H1 (cell line): ENCODE results near the gene PTPN1.

Experiments used
- BACH1 ChIP-seq: IDR thresholded peaks from 2 replicates; pipeline ENCODE4 v1.6.1; 2012; ENCODE audit warnings: low read length, improper control_type of control experiment
- CHD1 ChIP-seq: IDR thresholded peaks from 2 replicates; pipeline ENCODE4 v1.6.1; 2012; ENCODE audit warnings: low read depth, low read length, improper control_type of control experiment
- CHD2 ChIP-seq: IDR thresholded peaks from 2 replicates; pipeline ENCODE4 v1.6.1; 2012; ENCODE audit warnings: low read length, improper control_type of control experiment
- JUND ChIP-seq: IDR thresholded peaks from 2 replicates; pipeline ENCODE4 v1.6.1; 2011; ENCODE audit warnings: mild to moderate bottlenecking, improper control_type of control experiment, low read length
- POLR2A ChIP-seq, 2 experiments: IDR thresholded peaks; 1 replicate in 1 of 2; 2 replicates in 1 of 2; pipeline ENCODE4 v1.6.1; 2011; ENCODE audit warnings: low read depth in 2 of 2, low read length in 2 of 2, mild to moderate bottlenecking in 2 of 2; ENCODE audit errors: control extremely low read depth in 1 of 2
- TF ChIP-seq, protein P1 (sequence below), 3 experiments: IDR thresholded peaks; 1 replicate in 2 of 3; 2 replicates in 1 of 3; pipeline versions ENCODE4 v1.5.1 to v1.6.1; 2011; ENCODE audit warnings: low read length in 3 of 3, mild to moderate bottlenecking in 3 of 3, inconsistent platforms in 2 of 3, low read depth in 1 of 3, moderate library complexity in 1 of 3; ENCODE audit not compliant: insufficient read depth in 1 of 3; ENCODE audit errors: control extremely low read depth in 1 of 3
- TF ChIP-seq, protein P2 (sequence below): IDR thresholded peaks from 2 replicates; pipeline ENCODE4 v1.6.1; 2011; ENCODE audit warnings: low read length, improper control_type of control experiment
- TF ChIP-seq, protein P3 (sequence below): IDR thresholded peaks from 2 replicates; pipeline ENCODE4 v1.6.1; 2012; ENCODE audit warnings: low read length, inconsistent platforms

DNA sequence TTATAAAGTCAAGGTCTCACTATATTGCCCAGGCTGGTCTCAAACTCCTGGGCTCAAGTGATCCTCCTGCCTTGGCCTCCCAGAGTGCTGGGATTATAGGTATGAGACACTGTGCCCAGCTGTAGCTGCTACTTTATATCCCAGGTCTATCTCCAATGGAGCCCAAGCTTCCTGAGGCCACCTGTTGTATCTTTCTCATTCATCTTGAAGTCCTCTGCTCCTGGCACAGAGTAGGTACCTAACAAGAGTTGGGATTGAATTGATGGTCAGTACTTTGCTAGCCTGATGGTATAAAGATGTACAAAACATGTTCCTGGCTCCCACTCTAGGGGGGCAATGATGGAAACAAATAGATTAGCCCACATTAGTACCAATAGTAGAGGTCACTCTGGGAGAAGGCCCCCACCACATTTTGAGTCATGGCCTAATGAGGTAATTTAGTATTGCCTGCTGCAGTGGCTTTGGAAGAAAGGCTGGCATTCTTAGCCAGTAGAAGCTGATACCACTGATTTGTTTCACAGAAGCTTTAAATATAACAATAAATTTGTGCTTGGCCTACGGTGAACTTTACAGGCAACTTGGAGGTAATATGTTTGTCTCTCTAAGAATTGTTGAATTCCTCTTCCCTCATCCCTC, 5.4 kb downstream of the PTPN1 start:
- TF ChIP-seq, protein P1, sequence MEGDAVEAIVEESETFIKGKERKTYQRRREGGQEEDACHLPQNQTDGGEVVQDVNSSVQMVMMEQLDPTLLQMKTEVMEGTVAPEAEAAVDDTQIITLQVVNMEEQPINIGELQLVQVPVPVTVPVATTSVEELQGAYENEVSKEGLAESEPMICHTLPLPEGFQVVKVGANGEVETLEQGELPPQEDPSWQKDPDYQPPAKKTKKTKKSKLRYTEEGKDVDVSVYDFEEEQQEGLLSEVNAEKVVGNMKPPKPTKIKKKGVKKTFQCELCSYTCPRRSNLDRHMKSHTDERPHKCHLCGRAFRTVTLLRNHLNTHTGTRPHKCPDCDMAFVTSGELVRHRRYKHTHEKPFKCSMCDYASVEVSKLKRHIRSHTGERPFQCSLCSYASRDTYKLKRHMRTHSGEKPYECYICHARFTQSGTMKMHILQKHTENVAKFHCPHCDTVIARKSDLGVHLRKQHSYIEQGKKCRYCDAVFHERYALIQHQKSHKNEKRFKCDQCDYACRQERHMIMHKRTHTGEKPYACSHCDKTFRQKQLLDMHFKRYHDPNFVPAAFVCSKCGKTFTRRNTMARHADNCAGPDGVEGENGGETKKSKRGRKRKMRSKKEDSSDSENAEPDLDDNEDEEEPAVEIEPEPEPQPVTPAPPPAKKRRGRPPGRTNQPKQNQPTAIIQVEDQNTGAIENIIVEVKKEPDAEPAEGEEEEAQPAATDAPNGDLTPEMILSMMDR (IDR thresholded peaks at IDR 0.05; ENCODE audit: control extremely low read depth in 1 of 3, insufficient read depth in 1 of 3, low read depth in 1 of 3, low read length in 3 of 3) = no peak
- TF ChIP-seq CHD2 (no peak), JUND (no peak), POLR2A (IDR thresholded peaks at IDR 0.05; ENCODE audit: control extremely low read depth in 1 of 2, low read depth in 2 of 2, low read length in 2 of 2) (no peak), BACH1 (no peak), CHD1 (no peak)
- TF ChIP-seq, protein P2, sequence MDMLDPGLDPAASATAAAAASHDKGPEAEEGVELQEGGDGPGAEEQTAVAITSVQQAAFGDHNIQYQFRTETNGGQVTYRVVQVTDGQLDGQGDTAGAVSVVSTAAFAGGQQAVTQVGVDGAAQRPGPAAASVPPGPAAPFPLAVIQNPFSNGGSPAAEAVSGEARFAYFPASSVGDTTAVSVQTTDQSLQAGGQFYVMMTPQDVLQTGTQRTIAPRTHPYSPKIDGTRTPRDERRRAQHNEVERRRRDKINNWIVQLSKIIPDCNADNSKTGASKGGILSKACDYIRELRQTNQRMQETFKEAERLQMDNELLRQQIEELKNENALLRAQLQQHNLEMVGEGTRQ = no peak
- TF ChIP-seq, protein P3, sequence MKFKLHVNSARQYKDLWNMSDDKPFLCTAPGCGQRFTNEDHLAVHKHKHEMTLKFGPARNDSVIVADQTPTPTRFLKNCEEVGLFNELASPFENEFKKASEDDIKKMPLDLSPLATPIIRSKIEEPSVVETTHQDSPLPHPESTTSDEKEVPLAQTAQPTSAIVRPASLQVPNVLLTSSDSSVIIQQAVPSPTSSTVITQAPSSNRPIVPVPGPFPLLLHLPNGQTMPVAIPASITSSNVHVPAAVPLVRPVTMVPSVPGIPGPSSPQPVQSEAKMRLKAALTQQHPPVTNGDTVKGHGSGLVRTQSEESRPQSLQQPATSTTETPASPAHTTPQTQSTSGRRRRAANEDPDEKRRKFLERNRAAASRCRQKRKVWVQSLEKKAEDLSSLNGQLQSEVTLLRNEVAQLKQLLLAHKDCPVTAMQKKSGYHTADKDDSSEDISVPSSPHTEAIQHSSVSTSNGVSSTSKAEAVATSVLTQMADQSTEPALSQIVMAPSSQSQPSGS = no peak
